Lower leg skin (tissue), 4 donors: Measurements from ENCODE around the gene POLR2E. TPM values are rescaled to one million over a fixed set of nuclear protein-coding genes. Genes with fewer than 3 reads are reported as not detected.
"Not testable (repeated sequence)": the region's sequence is repeated elsewhere in the genome, so short reads cannot be mapped to it uniquely, and the experiment has no call there.

Experiments used
- DNase-seq, 2 donors: peaks; one replicate each; pipeline ENCODE4 v3.0.0-alpha.2; 2019; ENCODE audit warnings: low spot score in 2 of 2
- H3K4me3 ChIP-seq: fragments of 200-600 bp; sonication (generic); 2 replicates; pipeline ENCODE4 v1.5.1; 2017; ENCODE audit warnings: mild to moderate bottlenecking, low read depth; ENCODE audit not compliant: poor library complexity, severe bottlenecking
- POLR2A ChIP-seq, 2 donors: fragments of 450-650 bp; IDR thresholded peaks; one replicate each; pipeline ENCODE4 v1.6.1; 2016 to 2017; ENCODE audit warnings: antibody characterized with exemption in 2 of 2, mild to moderate bottlenecking in 1 of 2, moderate library complexity in 1 of 2
- WGBS, 2 donors: methylation state at CpG; one replicate each; pipeline ENCODE4 v1.1.5; 2018; 5-methylcytosine and 5-hydroxymethylcytosine counted together
- intact Hi-C: fragments of 100-400 bp; cut with DNase I; formaldehyde crosslinking; loops from one replicate; pipeline ENCODE4 v1.15.0; 2023; ENCODE audit warnings: low total_unique reads
- total RNA-seq, 4 donors: library from RNA; depleted of rRNA; stranded (reverse); fragments of >200 nt; gene quantifications; one replicate each; pipeline ENCODE4 v1.1.0, GENCODE V29; 2016
- TF ChIP-seq, protein P1 (sequence below), 3 donors: fragments of 450-650 bp; IDR thresholded peaks; one replicate each; pipeline ENCODE4 v1.5.1; 2016; ENCODE audit warnings: antibody characterized with exemption in 3 of 3, mild to moderate bottlenecking in 3 of 3, moderate library complexity in 2 of 3

POLR2E gene
- total RNA-seq, 4 donors from 2014 or later: 93.3 to 198 (median 123) TPM

DNA sequence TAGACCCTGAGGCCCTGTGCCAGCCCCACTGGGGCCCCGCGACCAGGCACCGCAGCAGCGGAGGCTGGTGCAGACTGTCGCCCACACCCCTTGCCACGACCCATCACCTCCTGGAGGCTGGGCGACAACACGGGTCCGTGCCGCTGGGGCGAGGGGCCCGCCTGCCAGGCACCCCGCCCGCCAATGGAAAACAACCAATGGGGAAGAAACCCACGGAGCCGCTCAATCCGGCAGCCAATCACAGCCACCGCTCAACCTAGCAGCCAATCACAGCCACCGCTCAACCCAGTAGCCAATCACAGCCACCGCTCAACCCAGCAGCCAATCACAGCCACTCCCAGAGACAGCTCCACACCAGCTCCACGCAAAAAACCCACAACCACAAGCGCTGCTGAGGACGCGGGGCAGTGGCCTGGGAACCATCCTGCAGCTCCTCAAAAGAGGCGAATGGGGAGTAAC is 38.3 kb upstream of the POLR2E start:
- peak in 1 of 2 donors; percentile 87 for DNase-seq
- intact Hi-C loops: no loop called here
- TF ChIP-seq, protein P1, sequence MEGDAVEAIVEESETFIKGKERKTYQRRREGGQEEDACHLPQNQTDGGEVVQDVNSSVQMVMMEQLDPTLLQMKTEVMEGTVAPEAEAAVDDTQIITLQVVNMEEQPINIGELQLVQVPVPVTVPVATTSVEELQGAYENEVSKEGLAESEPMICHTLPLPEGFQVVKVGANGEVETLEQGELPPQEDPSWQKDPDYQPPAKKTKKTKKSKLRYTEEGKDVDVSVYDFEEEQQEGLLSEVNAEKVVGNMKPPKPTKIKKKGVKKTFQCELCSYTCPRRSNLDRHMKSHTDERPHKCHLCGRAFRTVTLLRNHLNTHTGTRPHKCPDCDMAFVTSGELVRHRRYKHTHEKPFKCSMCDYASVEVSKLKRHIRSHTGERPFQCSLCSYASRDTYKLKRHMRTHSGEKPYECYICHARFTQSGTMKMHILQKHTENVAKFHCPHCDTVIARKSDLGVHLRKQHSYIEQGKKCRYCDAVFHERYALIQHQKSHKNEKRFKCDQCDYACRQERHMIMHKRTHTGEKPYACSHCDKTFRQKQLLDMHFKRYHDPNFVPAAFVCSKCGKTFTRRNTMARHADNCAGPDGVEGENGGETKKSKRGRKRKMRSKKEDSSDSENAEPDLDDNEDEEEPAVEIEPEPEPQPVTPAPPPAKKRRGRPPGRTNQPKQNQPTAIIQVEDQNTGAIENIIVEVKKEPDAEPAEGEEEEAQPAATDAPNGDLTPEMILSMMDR (IDR thresholded peaks at IDR 0.05): no peak
- TF ChIP-seq POLR2A (IDR thresholded peaks at IDR 0.05): no peak
- 92 to 93% methylated on average over 24 to 25 of the region's 25 CpGs for WGBS, 2 donors
- H3K4me3 ChIP-seq: no peak overlapping the region

DNA sequence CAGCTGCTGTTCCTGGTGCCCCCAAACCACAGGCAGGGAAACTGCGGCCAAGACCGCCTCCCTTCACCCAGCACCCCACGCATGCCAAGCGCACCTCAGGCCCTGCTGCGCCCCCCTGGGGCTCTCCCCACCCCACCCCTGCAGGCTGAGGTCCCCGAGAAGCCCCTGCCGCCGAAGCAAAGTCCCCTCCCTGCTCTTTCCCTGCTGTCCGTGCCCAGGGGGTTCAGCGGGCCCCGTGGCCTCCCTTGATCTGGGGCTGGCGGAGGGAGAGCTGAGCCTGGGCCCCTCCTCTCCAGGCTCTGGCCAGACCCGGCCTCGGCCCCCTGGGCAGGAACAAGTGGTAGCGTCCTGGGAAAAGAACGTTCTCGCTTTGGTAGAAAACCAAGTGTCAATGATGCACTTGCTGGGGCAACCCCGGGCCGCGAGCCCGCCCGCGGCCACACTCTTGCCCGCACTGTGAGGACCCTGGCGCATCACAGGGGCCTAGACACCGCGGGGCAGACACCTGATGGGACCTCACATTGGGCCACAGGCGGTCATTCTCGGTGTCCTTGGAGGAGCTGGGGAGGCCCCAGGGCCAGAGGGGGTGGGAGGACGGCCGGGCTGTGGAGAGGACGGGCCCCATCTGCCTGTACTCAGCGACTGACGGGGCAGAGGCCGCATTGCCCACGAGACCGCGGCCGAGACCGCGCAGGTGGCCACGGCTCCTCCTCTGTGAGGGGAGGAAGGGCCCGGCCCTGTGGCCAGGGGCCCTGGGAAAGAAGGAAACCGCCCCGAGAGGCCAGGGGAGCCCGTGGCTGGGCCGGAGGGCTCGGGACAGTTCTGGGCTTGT is 37.6 kb upstream of the POLR2E start:
- WGBS, 2 donors: 55 to 58% methylated on average over 41 to 48 of the region's 48 CpGs
- intact Hi-C loops: no loop called here
- no peak for DNase-seq
- H3K4me3 ChIP-seq: no peak overlapping the region
- no peak for TF ChIP-seq POLR2A (IDR thresholded peaks at IDR 0.05)
- TF ChIP-seq, protein P1 (IDR thresholded peaks at IDR 0.05): no peak

DNA sequence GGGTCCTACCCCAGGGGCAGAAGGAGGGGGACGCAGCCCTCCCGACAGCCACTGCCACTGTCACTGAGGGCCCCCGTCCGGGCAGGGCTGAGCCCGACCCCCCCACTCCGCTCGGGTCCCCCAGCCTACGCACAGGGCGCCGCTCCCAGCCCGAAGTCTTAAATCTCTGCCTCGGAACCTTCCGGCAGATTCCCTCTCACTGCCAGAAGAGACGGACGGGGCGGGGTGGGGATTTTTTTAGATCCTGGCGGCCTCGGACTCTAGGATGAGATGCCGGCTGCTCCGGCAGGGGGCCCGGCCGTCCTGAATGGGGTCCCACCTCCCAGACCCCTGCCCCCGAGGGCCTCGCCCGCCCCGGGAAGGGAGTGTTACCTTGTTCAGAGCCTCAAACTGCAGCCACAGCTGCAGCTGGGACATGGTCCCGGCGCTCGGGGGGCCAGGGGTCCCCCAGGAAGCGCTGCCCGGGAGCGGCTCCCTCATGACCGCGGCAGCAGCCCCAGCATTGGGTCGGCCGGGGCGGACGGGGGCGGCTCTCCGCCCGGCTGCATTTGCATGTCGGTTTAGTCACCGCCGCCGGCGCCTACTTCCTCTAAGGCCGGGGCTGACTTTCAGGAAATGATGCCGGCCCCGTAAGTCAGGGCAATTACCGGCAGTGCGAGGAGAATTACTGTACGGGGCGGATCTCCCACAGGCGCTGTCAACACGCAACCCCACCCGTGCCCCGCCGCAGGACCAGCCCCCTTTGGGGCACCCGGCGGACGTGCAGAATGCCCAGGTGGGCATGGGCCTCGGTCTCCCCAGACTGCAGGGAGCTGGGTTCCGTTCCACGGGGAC is 36.8 kb upstream of the POLR2E start:
- WGBS, 2 donors: 0% methylated on average over 40 to 52 of the region's 64 CpGs
- DNase-seq: peak; percentile 81 to 97
- intact Hi-C loops: no loop called here
- no peak for TF ChIP-seq POLR2A (IDR thresholded peaks at IDR 0.05)
- TF ChIP-seq, protein P1 (IDR thresholded peaks at IDR 0.05): no peak
- peak overlapping the region; percentile 34 for H3K4me3 ChIP-seq

DNA sequence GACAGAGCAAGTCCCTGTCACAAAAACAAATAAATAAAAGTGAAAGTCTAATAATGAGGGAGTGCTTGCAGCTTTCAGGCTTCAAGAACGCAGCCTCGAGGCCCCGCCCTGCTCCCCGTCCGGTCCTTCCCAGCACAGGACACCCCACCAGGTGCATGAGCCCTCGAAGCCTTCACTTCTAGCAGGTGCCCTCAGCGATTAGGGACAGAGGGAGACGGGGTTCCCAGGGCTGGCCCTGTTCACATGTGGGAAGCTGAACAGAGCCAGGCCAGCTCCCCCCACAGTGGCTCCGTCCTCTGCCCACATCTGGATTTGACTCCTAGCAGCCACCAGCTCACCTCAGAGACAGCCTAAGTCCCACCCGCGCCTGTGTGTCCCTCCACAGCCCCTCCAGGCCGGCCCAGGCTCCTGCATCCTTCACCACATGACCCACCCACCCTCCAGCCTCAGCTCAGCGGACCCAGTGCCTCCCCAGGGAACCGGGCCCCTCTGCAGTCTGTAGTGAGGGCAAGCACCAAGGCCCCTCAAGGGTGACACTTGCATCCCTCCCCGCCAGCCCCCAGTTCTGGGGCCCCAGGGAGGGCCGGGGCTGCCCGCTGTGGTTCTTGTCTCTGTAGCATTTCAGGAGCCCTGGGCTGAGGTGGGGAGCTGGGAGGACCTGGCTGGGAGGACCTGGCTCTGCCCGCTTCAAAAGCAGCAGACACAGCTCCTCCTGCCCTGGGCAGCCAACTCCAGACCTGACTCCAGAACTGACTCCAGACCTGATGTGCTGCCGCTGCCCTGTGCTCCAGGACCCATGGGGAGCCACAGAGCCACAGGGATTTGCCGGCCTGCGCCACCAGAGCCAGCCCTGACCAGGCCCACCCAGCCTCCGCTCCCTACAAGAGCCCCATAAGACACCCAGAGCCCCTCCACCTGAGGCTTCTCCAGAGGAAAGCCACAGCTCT is 35.9 kb upstream of the POLR2E start:
- peak overlapping the region; percentile 34 for H3K4me3 ChIP-seq
- WGBS, 2 donors: 46 to 57% methylated on average over 16 to 21 of the region's 22 CpGs
- TF ChIP-seq POLR2A (IDR thresholded peaks at IDR 0.05): no peak
- TF ChIP-seq, protein P1 (IDR thresholded peaks at IDR 0.05): no peak
- DNase-seq: no peak
- intact Hi-C loops: no loop called here

DNA sequence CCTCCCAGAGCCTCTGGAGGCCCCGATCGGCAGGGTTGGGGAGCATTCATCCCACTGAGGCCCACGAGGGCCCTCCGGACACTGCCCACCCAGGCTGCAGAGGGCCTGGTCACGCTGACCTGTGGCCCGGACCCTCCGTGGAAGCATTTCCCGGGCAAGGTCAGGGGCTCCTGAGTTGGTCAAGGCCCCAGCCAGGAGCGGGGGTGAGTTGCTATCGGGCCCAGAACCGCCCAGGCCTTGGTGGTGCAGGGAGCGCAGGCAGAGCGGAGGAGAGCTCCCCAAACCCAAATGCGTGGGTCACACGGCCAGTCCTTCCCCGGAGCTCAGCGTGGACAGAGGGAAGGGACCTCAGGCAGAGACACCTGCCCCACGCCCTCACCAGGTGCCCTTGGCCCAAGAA is 34.4 kb upstream of the POLR2E start:
- DNase-seq: no peak
- intact Hi-C loops: no loop called here
- H3K4me3 ChIP-seq: no peak overlapping the region
- TF ChIP-seq, protein P1 (IDR thresholded peaks at IDR 0.05): no peak
- TF ChIP-seq POLR2A (IDR thresholded peaks at IDR 0.05): no peak
- WGBS, 2 donors: 95 to 96% methylated on average over 11 to 14 of the region's 18 CpGs

DNA sequence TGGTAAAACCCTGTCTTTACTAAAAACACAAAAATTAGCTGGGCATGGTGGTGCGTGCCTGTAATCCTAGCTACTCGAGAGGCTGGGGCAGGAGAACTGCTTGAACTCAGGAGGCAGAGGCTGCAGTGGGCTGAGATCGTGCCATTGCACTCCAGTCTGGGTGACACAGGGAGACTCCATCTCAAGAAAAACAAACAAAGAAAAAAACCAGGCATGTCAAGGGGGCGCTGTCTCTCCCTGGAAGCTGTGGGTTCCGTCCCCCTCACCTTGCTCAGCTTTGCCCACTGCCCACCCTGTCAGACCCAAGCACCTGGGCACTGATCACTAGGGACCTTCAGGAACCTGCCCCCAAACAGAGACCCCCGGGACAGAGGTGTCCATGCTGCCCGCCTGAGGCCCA is 33.9 kb upstream of the POLR2E start:
- H3K4me3 ChIP-seq, DNase-seq, intact Hi-C loops: not testable (repeated sequence)
- WGBS, 2 donors: 92 to 95% methylated on average over 6 to 7 of the region's 7 CpGs
